IMR-90 (cell line): ENCODE data around the gene ATP10B. TPM values are rescaled to one million over a fixed set of nuclear protein-coding genes. Genes with fewer than 3 reads are reported as not detected.

Experiments
- ATAC-seq: fragments of 200-7000 bp; cut with Tn5 transposase; 2 replicates; pipeline ENCODE4 v1.9.1; 2020; ENCODE audit warnings: low read depth, mild to moderate bottlenecking, moderate library complexity
- BruUV-seq: library from RNA; stranded (reverse); fragments of 400-500 nt; replicated peaks from 2 replicates; lab custom pipeline; 2021; lab: Mats Ljungman, UMichigan
- CTCF ChIA-PET: fragments of 300-600 bp; formaldehyde crosslinking; extraction: SDS; loops from one replicate; lab custom pipeline; 2021; ENCODE audit warnings: antibody characterized with exemption; lab: Yijun Ruan, JAX
- POLR2A ChIA-PET: fragments of 300-600 bp; sonication (Branson Sonifier 250); formaldehyde crosslinking; loops from one replicate; lab custom pipeline; 2022; ENCODE audit warnings: antibody characterized with exemption; ENCODE audit not compliant: unreplicated experiment; lab: Charles Lee
- DNase-seq: peaks from one replicate; pipeline ENCODE4 v3.0.0; 2013
- H2AFZ ChIP-seq: replicated peaks from 2 replicates; pipeline ENCODE3; 2013; ENCODE audit warnings: low read length, mild to moderate bottlenecking; ENCODE audit not compliant: poor library complexity
- H2AK5ac ChIP-seq: 2 replicates; pipeline ENCODE4 v1.6.1; 2013; ENCODE audit warnings: low read depth, low read length, inconsistent platforms
- H2AK9ac ChIP-seq: replicated peaks from 2 replicates; pipeline ENCODE3; 2013; ENCODE audit warnings: mild to moderate bottlenecking, low read depth, low read length, moderate library complexity; ENCODE audit not compliant: poor library complexity
- H2BK120ac ChIP-seq: 2 replicates; pipeline ENCODE4 v1.6.1; 2013; ENCODE audit warnings: low read depth, low read length, inconsistent platforms
- H2BK15ac ChIP-seq: 3 replicates; pipeline ENCODE4 v1.6.1; 2013; ENCODE audit warnings: low read depth, low read length, inconsistent platforms
- H2BK20ac ChIP-seq: 2 replicates; pipeline ENCODE4 v1.6.1; 2013; ENCODE audit warnings: low read depth, mild to moderate bottlenecking, inconsistent platforms, low read length, moderate library complexity
- H2BK5ac ChIP-seq: 2 replicates; pipeline ENCODE4 v1.6.1; 2013; ENCODE audit warnings: mild to moderate bottlenecking, low read depth, low read length, inconsistent platforms; ENCODE audit not compliant: poor library complexity, severe bottlenecking
- H3K14ac ChIP-seq: replicated peaks from 2 replicates; pipeline ENCODE4 v1.6.1; 2013; ENCODE audit warnings: low read depth, low read length, inconsistent platforms
- H3K18ac ChIP-seq: 2 replicates; pipeline ENCODE4 v1.6.1; 2013; ENCODE audit warnings: low read depth, low read length, control low read depth
- H3K23ac ChIP-seq: 2 replicates; pipeline ENCODE4 v1.6.1; 2013; ENCODE audit warnings: low read depth, low read length, inconsistent platforms
- H3K27ac ChIP-seq: 2 replicates; pipeline ENCODE4 v1.5.1; 2013; ENCODE audit warnings: mild to moderate bottlenecking, control low read depth, low read length; ENCODE audit not compliant: insufficient read depth
- H3K27me3 ChIP-seq: 2 replicates; pipeline ENCODE4 v1.6.1; 2013; ENCODE audit warnings: low read length; ENCODE audit not compliant: control insufficient read depth, insufficient read depth
- H3K36me3 ChIP-seq: 2 replicates; pipeline ENCODE4 v1.6.1; 2013; ENCODE audit warnings: low read length, mixed read lengths; ENCODE audit not compliant: control insufficient read depth, insufficient read depth
- H3K4ac ChIP-seq: 2 replicates; pipeline ENCODE4 v1.6.1; 2013; ENCODE audit warnings: low read depth, low read length, inconsistent platforms
- H3K4me1 ChIP-seq: 2 replicates; pipeline ENCODE4 v1.6.1; 2013; ENCODE audit warnings: low read length, mixed read lengths; ENCODE audit not compliant: control insufficient read depth, insufficient read depth
- H3K4me2 ChIP-seq: 2 replicates; pipeline ENCODE4 v1.6.1; 2013; ENCODE audit warnings: low read depth, mild to moderate bottlenecking, control low read depth, low read length, moderate library complexity
- H3K4me3 ChIP-seq: 2 replicates; pipeline ENCODE4 v1.5.1; 2013; ENCODE audit warnings: low read depth, mild to moderate bottlenecking, control low read depth, low read length, moderate library complexity; ENCODE audit not compliant: insufficient read depth
- H3K56ac ChIP-seq: 2 replicates; pipeline ENCODE4 v1.6.1; 2013; ENCODE audit warnings: low read length, inconsistent platforms; ENCODE audit not compliant: insufficient read depth; ENCODE audit errors: extremely low read depth
- H3K79me1 ChIP-seq, 2 experiments: 2 replicates each; pipeline ENCODE4 v1.6.1; 2013; ENCODE audit warnings: low read length in 2 of 2, inconsistent platforms in 1 of 2, low read depth in 1 of 2
- H3K9ac ChIP-seq: 2 replicates; pipeline ENCODE4 v1.6.1; 2013; ENCODE audit warnings: low read depth, low read length, control low read depth
- H3K9me1 ChIP-seq: 2 replicates; pipeline ENCODE4 v1.6.1; 2013; ENCODE audit warnings: low read length, inconsistent platforms; ENCODE audit not compliant: insufficient read depth
- H3K9me3 ChIP-seq: 2 replicates; pipeline ENCODE4 v1.6.1; 2013; ENCODE audit warnings: low read length; ENCODE audit not compliant: control insufficient read depth, insufficient read depth
- H4K20me1 ChIP-seq: 2 replicates; pipeline ENCODE4 v1.6.1; 2013; ENCODE audit warnings: low read length, inconsistent platforms; ENCODE audit not compliant: insufficient read depth
- H4K5ac ChIP-seq: 2 replicates; pipeline ENCODE4 v1.6.1; 2013; ENCODE audit warnings: mild to moderate bottlenecking, low read depth, low read length, control low read depth
- H4K8ac ChIP-seq, 2 experiments: 2 replicates each; pipeline ENCODE4 v1.6.1; 2013; ENCODE audit warnings: low read depth in 2 of 2, low read length in 2 of 2, control low read depth in 1 of 2, inconsistent platforms in 1 of 2
- H4K91ac ChIP-seq: 2 replicates; pipeline ENCODE4 v1.6.1; 2013; ENCODE audit warnings: low read depth, low read length, inconsistent platforms; ENCODE audit not compliant: insufficient read depth
- CEBPB ChIP-seq: IDR thresholded peaks from 2 replicates; pipeline ENCODE4 v1.6.1; 2012; ENCODE audit warnings: low read depth, low read length, improper control_type of control experiment
- FOS ChIP-seq: fragments of 150-350 bp; IDR thresholded peaks from 2 replicates; pipeline ENCODE4 v1.6.1; 2016; ENCODE audit warnings: low read depth, low read length
- MAFK ChIP-seq: IDR thresholded peaks from 2 replicates; pipeline ENCODE4 v1.6.1; 2012; ENCODE audit warnings: low read depth, low read length, improper control_type of control experiment
- MAZ ChIP-seq: IDR thresholded peaks from 2 replicates; pipeline ENCODE4 v1.6.1; 2012; ENCODE audit warnings: low read depth, mild to moderate bottlenecking, low read length, improper control_type of control experiment, moderate library complexity, borderline replicate concordance
- MXI1 ChIP-seq: IDR thresholded peaks from 2 replicates; pipeline ENCODE4 v1.6.1; 2012; ENCODE audit warnings: low read depth, mild to moderate bottlenecking, low read length, moderate library complexity, borderline replicate concordance
- NFE2L2 ChIP-seq: fragments of 150-350 bp; IDR thresholded peaks from 2 replicates; pipeline ENCODE4 v1.6.1; 2016; ENCODE audit warnings: low read depth, mild to moderate bottlenecking, low read length
- POLR2A ChIP-seq: IDR thresholded peaks from 2 replicates; pipeline ENCODE4 v1.6.1; 2012; ENCODE audit warnings: mild to moderate bottlenecking, low read depth, low read length
- SMC3 ChIP-seq: fragments of 150-350 bp; IDR thresholded peaks from 2 replicates; pipeline ENCODE4 v1.6.1; 2016; ENCODE audit warnings: low read depth, mild to moderate bottlenecking, antibody characterized with exemption, low read length, moderate library complexity
- USF2 ChIP-seq: fragments of 150-350 bp; IDR thresholded peaks from 2 replicates; pipeline ENCODE4 v1.6.1; 2017; ENCODE audit warnings: mild to moderate bottlenecking, antibody characterized with exemption, low read length, low read depth
- WGBS, 2 experiments: methylation state at CpG; one replicate each; pipeline versions ENCODE4 v1.1.5 to v1.1.7; 2013; ENCODE audit warnings: missing lambda C conversion rate in 2 of 2; ENCODE audit not compliant: insufficient read length in 1 of 2; ENCODE audit errors: extremely low coverage in 2 of 2; 5-methylcytosine and 5-hydroxymethylcytosine counted together
- dilution Hi-C: fragments of 300-500 bp; cut with HindIII; formaldehyde crosslinking; loops from one replicate; pipeline ENCODE4 v1.14.3; 2018; ENCODE audit warnings: low sequenced_read_pairs; ENCODE audit not compliant: unreplicated experiment
- in situ Hi-C: fragments of 300-500 bp; cut with MboI; formaldehyde crosslinking; loops from 3 replicates; pipeline ENCODE4 v1.14.3; 2019; ENCODE audit warnings: low sequenced_read_pairs, inconsistent platforms, mixed read lengths
- intact Hi-C: fragments of 100-400 bp; cut with micrococcal nuclease; formaldehyde crosslinking; loops from 2 replicates; pipeline ENCODE4 v1.10.0; 2022
- polyA plus RNA-seq, 3 experiments: library from polyadenylated mRNA; depleted of rRNA; stranded (reverse); fragments of >200 nt; gene quantifications; 2 replicates each; pipeline ENCODE4 v1.2.3, GENCODE V29; 2012; ENCODE audit warnings: low replicate concordance in 1 of 3
- total RNA-seq: library from RNA; depleted of rRNA; stranded (reverse); fragments of >200 nt; gene quantifications from 2 replicates; pipeline ENCODE4 v1.2.3, GENCODE V29; 2012

The ATP10B gene
- total and polyA plus RNA-seq, 2 of the 4 experiments (the other 2 are of a cell fraction), result not detected

DNA sequence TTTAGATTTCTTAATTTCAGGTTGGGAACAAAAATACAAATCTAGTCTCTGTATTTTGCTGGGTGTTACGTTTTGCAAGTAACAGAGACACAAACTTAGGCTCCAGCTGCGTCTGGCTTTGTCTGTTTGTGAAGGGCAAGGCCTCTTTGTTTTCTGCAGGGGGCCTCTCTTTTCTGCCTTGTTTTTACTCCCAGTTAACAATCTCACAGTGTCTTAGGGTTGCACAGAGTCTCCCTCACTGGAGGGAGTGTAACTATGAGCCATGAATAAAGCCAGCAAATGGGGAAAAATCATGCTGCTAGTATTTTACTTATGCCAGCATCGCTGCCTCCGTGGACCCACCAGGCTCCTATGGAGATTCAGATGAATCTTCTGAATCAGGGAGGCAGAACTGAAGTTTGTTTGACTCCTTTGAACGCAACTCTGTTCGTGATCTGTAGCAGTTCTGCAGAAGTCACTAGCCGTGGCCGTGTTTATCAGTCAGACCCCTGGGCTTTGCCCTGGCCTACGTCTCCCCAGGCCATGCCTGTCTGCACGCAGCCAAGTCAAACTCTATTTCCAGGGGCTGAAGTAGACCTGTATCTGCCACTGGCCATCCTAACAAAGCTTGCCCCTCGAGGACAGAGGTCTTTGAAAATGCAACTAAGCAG lies 77.2 kb downstream of the ATP10B start:
- Histone ChIP-seq H2BK20ac (no peak overlapping the region), H2BK5ac (no peak overlapping the region), H4K8ac (no peak overlapping the region), H4K20me1 (no peaks in the 10 kb centered on the region), H3K27me3 (no peaks in the 10 kb centered on the region), H2BK15ac (no peak overlapping the region), H3K56ac (no peak overlapping the region), H4K91ac (no peak overlapping the region), H3K9me1 (no peaks in the 10 kb centered on the region), H3K27ac (no peak overlapping the region), H3K9ac (no peak overlapping the region), H4K5ac (no peak overlapping the region), H2BK120ac (no peak overlapping the region), H3K4me3 (no peak overlapping the region), H2AK9ac (no peak overlapping the region), H3K4me2 (no peak overlapping the region), H3K4me1 (no peaks in the 10 kb centered on the region), H3K18ac (no peak overlapping the region), H3K14ac (no peak overlapping the region), H2AFZ (no peak overlapping the region), H2AK5ac (no peak overlapping the region), H3K9me3 (peaks cover 15% of the 10 kb centered on the region), H3K36me3 (no peaks in the 10 kb centered on the region), H3K23ac (no peak overlapping the region), H3K4ac (no peak overlapping the region), H3K79me1 (no peaks in the 10 kb centered on the region)
- no TSS peak for BruUV-seq
- ChIA-PET POLR2A (no interaction called here), CTCF (no interaction called here)
- in situ Hi-C loops (no loop called here), intact Hi-C loops (no loop called here), dilution Hi-C loops (no loop called here)
- TF ChIP-seq FOS, result no peak
- TF ChIP-seq SMC3, result no peak
- TF ChIP-seq USF2, result no peak
- TF ChIP-seq MAZ, result no peak
- no peak for TF ChIP-seq POLR2A
- no peak for TF ChIP-seq MXI1
- no peak for TF ChIP-seq NFE2L2
- no peak for TF ChIP-seq CEBPB
- no peak for TF ChIP-seq MAFK
- ATAC-seq (no peak), DNase-seq (no peak)
- WGBS, 2 experiments, result no CpG with 5 or more reads among the region's 11 CpGs
